CD4-positive, alpha-beta memory T cell (primary cell): ENCODE data around the gene GP1BA. TPM values are rescaled to one million over a fixed set of nuclear protein-coding genes. Genes with fewer than 3 reads are reported as not detected.

ENCODE experiments used
- CTCF ChIA-PET: fragments of 350-600 bp; sonication (Branson Sonifier 250); formaldehyde crosslinking; loops from one replicate; lab custom pipeline; 2021; ENCODE audit warnings: inconsistent platforms; ENCODE audit not compliant: partially characterized antibody; lab: Charles Lee
- POLR2A ChIA-PET: fragments of 350-600 bp; sonication (Branson Sonifier 250); formaldehyde crosslinking; loops from one replicate; lab custom pipeline; 2021; ENCODE audit not compliant: partially characterized antibody; lab: Charles Lee
- DNase-seq, 5 donors: peaks; one replicate each; pipeline versions ENCODE4 v3.0.0 to v3.0.0-alpha.2; 2020 to 2022; ENCODE audit warnings: mixed read lengths in 1 of 5
- H3K27ac ChIP-seq: one replicate; pipeline ENCODE4 v1.7.0; 2013; ENCODE audit warnings: low read depth, low read length
- H3K27me3 ChIP-seq: 2 replicates; pipeline ENCODE4 v1.7.0; 2013; ENCODE audit warnings: mild to moderate bottlenecking, low read length, moderate library complexity; ENCODE audit not compliant: insufficient read depth
- H3K36me3 ChIP-seq: 2 replicates; pipeline ENCODE4 v1.7.0; 2013; ENCODE audit warnings: mild to moderate bottlenecking, low read length, moderate library complexity; ENCODE audit not compliant: insufficient read depth
- H3K4me1 ChIP-seq: 2 replicates; pipeline ENCODE4 v1.7.0; 2013; ENCODE audit warnings: mild to moderate bottlenecking, low read length, moderate library complexity; ENCODE audit not compliant: insufficient read depth
- H3K4me3 ChIP-seq, 2 donors: one replicate each; pipeline ENCODE4 v1.7.0; 2013; ENCODE audit warnings: low read length in 2 of 2, mild to moderate bottlenecking in 1 of 2
- H3K9me3 ChIP-seq, 2 donors: one replicate each; pipeline ENCODE4 v1.7.0; 2013; ENCODE audit warnings: low read length in 2 of 2, control low read depth in 1 of 2; ENCODE audit not compliant: control insufficient read depth in 1 of 2
- H3K27ac Mint-ChIP-seq, 7 donors: one replicate each; pipeline ENCODE4 v1.8.0; 2020 to 2021; ENCODE audit warnings: mixed read lengths in 7 of 7, mild to moderate bottlenecking in 6 of 7, inconsistent platforms in 3 of 7, moderate library complexity in 3 of 7
- H3K27me3 Mint-ChIP-seq, 2 donors: one replicate each; pipeline ENCODE4 v1.8.0; 2020 to 2021; ENCODE audit warnings: mixed read lengths in 2 of 2
- H3K36me3 Mint-ChIP-seq, 2 donors: one replicate each; pipeline ENCODE4 v1.8.0; 2020 to 2021; ENCODE audit warnings: mixed read lengths in 2 of 2, inconsistent platforms in 1 of 2, mild to moderate bottlenecking in 1 of 2
- H3K4me1 Mint-ChIP-seq, 4 donors: one replicate each; pipeline ENCODE4 v1.8.0; 2020 to 2021; ENCODE audit warnings: mixed read lengths in 4 of 4, mild to moderate bottlenecking in 1 of 4
- H3K4me3 Mint-ChIP-seq, 8 donors: one replicate each; pipeline ENCODE4 v1.8.0; 2020 to 2021; ENCODE audit warnings: mixed read lengths in 8 of 8, mild to moderate bottlenecking in 7 of 8, moderate library complexity in 6 of 8, inconsistent platforms in 3 of 8
- H3K9me3 Mint-ChIP-seq, 8 donors: one replicate each; pipeline ENCODE4 v1.8.0; 2020 to 2021; ENCODE audit warnings: mixed read lengths in 8 of 8, mild to moderate bottlenecking in 5 of 8, inconsistent platforms in 3 of 8, moderate library complexity in 1 of 8
- intact Hi-C: fragments of 100-400 bp; cut with micrococcal nuclease; formaldehyde crosslinking; loops from one replicate; pipeline ENCODE4 v1.15.1; 2023
- polyA plus RNA-seq, 2 donors: library from polyadenylated mRNA; unstranded; fragments of 300-500 nt; fragmentation: Illumina TruSeq; gene quantifications; one replicate each; pipeline ENCODE4 v1.2.3, GENCODE V29; 2021
- total RNA-seq, 2 experiments: library from RNA; stranded (reverse); gene quantifications; one replicate each; pipeline ENCODE4 v1.2.3, GENCODE V29; 2021

GP1BA gene
- total and polyA plus RNA-seq, 4 experiments from 2014 or later = not detected

- H3K27ac ChIP-seq = peak within 1 kb of the TSS; percentile 94
- peaks cover 0 to 2% (median 0%) of the 10 kb centered on the region in 8 donors for H3K9me3 Mint-ChIP-seq
- POLR2A ChIA-PET = interaction anchor here (0.8 to 25.3 kb wide), 22 partner anchors 9 to 805 kb away, joined by 3 to 973 read pairs (median 6); partner anchors contain the start of genes ARRB2, C17orf107, CAMTA2 and CHRNE
- H3K4me1 Mint-ChIP-seq = peaks cover 25 to 66% (median 43%) of the 10 kb centered on the region in 4 donors
- no peaks in the 10 kb centered on the region for H3K27me3 Mint-ChIP-seq
- H3K4me3 Mint-ChIP-seq = peak within 1 kb of the TSS; percentile 95 to 100 (median 99)
- intact Hi-C loops = loop anchor here (1.0 to 2.0 kb wide), 3 partner anchors 8 to 238 kb away; partner anchors contain the start of genes ARRB2, INCA1, KIF1C and RNF167
- CTCF ChIA-PET = interaction anchor here (0.8 to 2.9 kb wide), 2 partner anchors 19 to 39 kb away, joined by 3 to 15 read pairs; partner anchors contain the start of gene SPAG7
- no peaks in the 10 kb centered on the region for H3K27me3 ChIP-seq
- H3K27ac Mint-ChIP-seq = peak within 1 kb of the TSS; percentile 92 to 100 (median 98)
- no peaks in the 10 kb centered on the region for H3K9me3 ChIP-seq
- H3K4me1 ChIP-seq = peaks cover 49% of the 10 kb centered on the region
- H3K36me3 Mint-ChIP-seq = peaks cover 31 to 42% of the 10 kb centered on the region in 2 donors
- peak; percentile 90 to 94 (median 91) for DNase-seq
- peak within 1 kb of the TSS; percentile 76 to 94 for H3K4me3 ChIP-seq
- H3K36me3 ChIP-seq = peaks cover 30% of the 10 kb centered on the region
Observed at GRCh38 chr17:4948166-4948930, 16.3 kb downstream of the GP1BA start, which contains the start of gene PFN1. Gene PFN1 (minus strand): TSS chr17:4948530. CDS start chr17:4948394, 136 bp downstream.

- peaks cover 43% of the 10 kb centered on the region for H3K4me1 ChIP-seq
- ChIA-PET CTCF (interaction anchor here (0.8 to 2.9 kb wide), 2 partner anchors 18 to 40 kb away, joined by 3 to 15 read pairs; partner anchors contain the start of gene SPAG7), POLR2A (interaction anchor here (0.7 to 25.3 kb wide), 16 partner anchors 9 to 238 kb away, joined by 3 to 973 read pairs (median 7); partner anchors contain the start of genes ARRB2, C17orf107, CAMTA2 and CHRNE)
- no peaks in the 10 kb centered on the region for H3K27me3 Mint-ChIP-seq
- H3K4me1 Mint-ChIP-seq = peaks cover 24 to 63% (median 39%) of the 10 kb centered on the region in 4 donors
- no peaks in the 10 kb centered on the region for H3K27me3 ChIP-seq
- no peaks in the 10 kb centered on the region for H3K9me3 ChIP-seq
- H3K9me3 Mint-ChIP-seq = peaks cover 0 to 2% (median 0%) of the 10 kb centered on the region in 8 donors
- H3K27ac Mint-ChIP-seq = peak overlapping the region; percentile 92 to 100 (median 98)
- H3K36me3 Mint-ChIP-seq = peaks cover 31 to 40% of the 10 kb centered on the region in 2 donors
- peak overlapping the region; percentile 95 to 100 (median 99) for H3K4me3 Mint-ChIP-seq
- peaks cover 27% of the 10 kb centered on the region for H3K36me3 ChIP-seq
- H3K27ac ChIP-seq = peak overlapping the region; percentile 94
- intact Hi-C loops = loop anchor here (1.0 to 2.0 kb wide), 4 partner anchors 9 to 238 kb away; partner anchors contain the start of genes ARRB2, INCA1, KIF1C and RNF167
- peak overlapping the region; percentile 61 to 94 for H3K4me3 ChIP-seq
- DNase-seq = peak in 4 of 5 donors; percentile 78 to 82 (median 80)
Observed at GRCh38 chr17:4948931-4949320, 16.8 kb downstream of the GP1BA start.

DNA sequence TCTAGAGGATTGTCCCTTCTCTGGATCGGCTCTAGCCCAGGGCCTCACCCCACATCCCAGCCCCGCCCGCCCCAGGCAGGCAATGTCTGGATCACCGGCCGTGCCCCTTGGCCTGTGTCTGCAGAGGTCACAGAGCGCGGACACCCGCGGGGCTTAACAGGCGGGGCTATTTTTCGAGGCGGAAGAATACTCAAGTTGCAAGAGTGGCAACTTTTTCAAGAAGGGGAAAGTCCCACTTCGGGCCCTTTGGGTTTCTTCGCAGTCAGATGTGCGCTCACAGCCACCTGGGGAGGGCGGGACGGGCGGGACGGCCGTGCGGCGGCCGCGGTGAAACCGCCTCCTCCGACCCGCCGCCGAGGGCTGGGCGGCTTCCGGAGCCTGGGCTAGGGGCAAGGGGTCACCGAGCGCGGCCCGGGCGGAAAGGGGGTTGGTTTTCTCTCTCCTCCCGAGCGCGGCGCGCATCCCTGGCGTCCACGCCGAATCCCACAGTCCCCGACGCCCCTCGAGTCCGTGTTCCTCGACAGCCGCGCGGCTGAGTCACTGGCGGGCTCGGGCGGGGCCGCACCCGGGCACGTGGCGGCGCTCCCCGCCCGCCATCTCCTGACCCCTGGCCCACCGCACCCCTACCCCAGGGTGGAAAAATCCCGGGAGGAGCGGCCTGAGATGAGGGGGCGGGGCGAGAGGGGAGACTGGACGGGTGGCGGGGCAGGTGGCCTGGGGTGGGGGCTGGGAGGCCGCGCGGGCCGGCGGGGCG is 17.4 kb downstream of the GP1BA start:
- peaks cover 37% of the 10 kb centered on the region for H3K4me1 ChIP-seq
- peak overlapping the region; percentile 94 for H3K27ac ChIP-seq
- POLR2A ChIA-PET = interaction anchor here (0.7 to 25.3 kb wide), 16 partner anchors 10 to 164 kb away, joined by 3 to 973 read pairs (median 6); partner anchors contain the start of genes CAMTA2, CHRNE, GP1BA and INCA1
- Mint-ChIP-seq H3K4me3 (peak overlapping the region; percentile 85 to 100 (median 99)), H3K36me3 (peaks cover 25 to 35% of the 10 kb centered on the region in 2 donors), H3K27ac (peak overlapping the region; percentile 84 to 95 (median 91)), H3K9me3 (peaks cover 0 to 2% (median 0%) of the 10 kb centered on the region in 8 donors), H3K27me3 (no peaks in the 10 kb centered on the region), H3K4me1 (peaks cover 20 to 61% (median 34%) of the 10 kb centered on the region in 4 donors)
- H3K27me3 ChIP-seq = no peaks in the 10 kb centered on the region
- DNase-seq = peak; percentile 81 to 89 (median 82)
- H3K9me3 ChIP-seq = no peaks in the 10 kb centered on the region
- peaks cover 27% of the 10 kb centered on the region for H3K36me3 ChIP-seq
- intact Hi-C loops = loop anchor here (1.0 to 2.0 kb wide), 2 partner anchors 18 to 239 kb away; partner anchors contain the start of genes ARRB2 and SPAG7
- H3K4me3 ChIP-seq = peak overlapping the region in 1 of 2 donors; percentile 94
- CTCF ChIA-PET = interaction anchor here (0.9 to 2.9 kb wide), 3 partner anchors 16 to 18 kb away, joined by 3 to 15 read pairs (median 5); partner anchors contain the start of gene SPAG7

DNA sequence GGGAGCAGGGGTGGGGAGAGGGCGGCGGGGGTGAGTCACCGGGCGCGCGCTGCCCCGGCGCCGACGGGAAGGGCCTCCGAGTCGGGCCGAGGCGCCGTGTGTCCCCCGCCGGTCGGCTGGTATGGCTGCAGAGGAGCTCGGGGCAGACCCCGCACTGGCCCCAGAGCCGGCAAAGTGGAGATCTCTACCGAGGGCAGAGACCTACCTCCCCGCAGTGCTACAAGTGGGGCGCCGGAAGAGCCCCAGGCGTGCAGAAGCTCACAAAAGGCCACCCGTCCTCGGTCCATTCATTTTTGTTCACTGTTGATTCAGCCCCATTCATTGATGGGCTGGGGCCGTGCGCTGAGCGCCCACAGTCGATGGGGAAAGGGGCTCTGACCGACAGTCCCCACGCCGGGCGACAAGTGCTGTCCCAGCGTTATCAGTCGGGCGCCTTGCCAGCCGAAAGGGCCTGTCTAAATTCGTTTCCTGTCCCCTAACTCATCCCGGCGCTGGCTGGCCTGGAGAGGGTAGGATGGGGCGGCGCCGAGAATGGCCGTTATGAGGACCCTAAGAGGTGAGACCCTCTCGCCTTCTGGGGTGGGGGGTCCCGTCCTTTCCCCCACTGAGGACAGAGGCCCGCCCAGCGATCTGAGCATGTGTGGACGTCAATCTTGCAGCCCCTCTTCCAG is 18.1 kb downstream of the GP1BA start:
- intact Hi-C loops = no loop called here
- ChIA-PET POLR2A (interaction anchor here (0.9 to 25.3 kb wide), 6 partner anchors 11 to 807 kb away, joined by 4 to 973 read pairs (median 6); partner anchors contain the start of genes CAMTA2, CYB5D2, INCA1 and KIF1C), CTCF (interaction anchor here (0.9 to 3.1 kb wide), 5 partner anchors 13 to 41 kb away, joined by 3 to 11 read pairs (median 8); partner anchors contain the start of gene SPAG7)
- Histone ChIP-seq H3K4me1 (peaks cover 30% of the 10 kb centered on the region), H3K36me3 (peaks cover 21% of the 10 kb centered on the region), H3K27me3 (no peaks in the 10 kb centered on the region), H3K9me3 (no peaks in the 10 kb centered on the region), H3K4me3 (peak overlapping the region in 1 of 2 donors; percentile 94), H3K27ac (peak overlapping the region; percentile 94)
- peak overlapping the region; percentile 80 to 87 (median 83) for H3K4me3 Mint-ChIP-seq
- peaks cover 13 to 54% (median 27%) of the 10 kb centered on the region in 4 donors for H3K4me1 Mint-ChIP-seq
- peaks cover 20 to 27% of the 10 kb centered on the region in 2 donors for H3K36me3 Mint-ChIP-seq
- H3K27me3 Mint-ChIP-seq = no peaks in the 10 kb centered on the region
- H3K9me3 Mint-ChIP-seq = peaks cover 0 to 2% (median 0%) of the 10 kb centered on the region in 8 donors
- DNase-seq = peak in 2 of 5 donors; percentile 35
- H3K27ac Mint-ChIP-seq = peak overlapping the region; percentile 84 to 93 (median 91)

DNA sequence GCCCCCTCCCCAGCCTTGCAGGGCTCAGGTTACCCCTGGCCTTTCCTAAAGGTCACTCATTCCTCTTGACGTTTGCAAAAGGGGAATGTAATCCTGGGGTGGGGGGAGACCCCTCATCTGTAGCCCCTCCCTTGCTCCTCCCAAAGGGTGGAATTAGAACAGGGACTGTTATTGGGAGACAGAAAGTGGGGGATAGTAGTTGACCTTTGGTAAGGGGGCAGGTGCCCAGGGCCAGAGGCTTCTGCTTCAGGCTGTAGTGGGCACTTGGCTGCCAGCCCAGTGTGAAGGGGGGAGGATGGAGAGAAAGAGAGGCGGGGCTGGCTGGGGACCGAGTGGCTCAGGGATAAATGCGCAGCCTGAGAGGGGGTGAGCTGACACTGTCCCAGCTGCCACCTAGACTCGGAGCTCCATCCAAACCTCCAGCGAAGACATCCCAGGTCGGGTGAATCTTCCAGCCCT is 18.7 kb downstream of the GP1BA start, which contains the start of gene ENO3:
ENO3 (plus strand) TSS at position 374 of the 459 bp plus-strand sequence. CDS start 711 bp downstream, outside the sequence.
- intact Hi-C loops = no loop called here
- peak within 1 kb of the TSS; percentile 84 to 93 (median 91) for H3K27ac Mint-ChIP-seq
- Histone ChIP-seq H3K27me3 (no peaks in the 10 kb centered on the region), H3K27ac (peak within 1 kb of the TSS; percentile 94), H3K36me3 (peaks cover 15% of the 10 kb centered on the region), H3K9me3 (no peaks in the 10 kb centered on the region), H3K4me1 (peaks cover 24% of the 10 kb centered on the region), H3K4me3 (peak within 1 kb of the TSS in 1 of 2 donors; percentile 94)
- POLR2A ChIA-PET = interaction anchor here (0.9 to 25.3 kb wide), 6 partner anchors 11 to 807 kb away, joined by 4 to 973 read pairs (median 6); partner anchors contain the start of genes CAMTA2, CYB5D2, INCA1 and KIF1C
- CTCF ChIA-PET = interaction anchor here (1.0 to 3.1 kb wide), 5 partner anchors 10 to 41 kb away, joined by 3 to 11 read pairs (median 8); partner anchors contain the start of genes RNF167 and SPAG7
- peaks cover 7 to 48% (median 22%) of the 10 kb centered on the region in 4 donors for H3K4me1 Mint-ChIP-seq
- DNase-seq = no peak
- no peaks in the 10 kb centered on the region for H3K27me3 Mint-ChIP-seq
- peaks cover 15 to 22% of the 10 kb centered on the region in 2 donors for H3K36me3 Mint-ChIP-seq
- H3K9me3 Mint-ChIP-seq = peaks cover 0 to 2% (median 0%) of the 10 kb centered on the region in 8 donors
- peak within 1 kb of the TSS; percentile 80 to 87 (median 83) for H3K4me3 Mint-ChIP-seq
